Measurements from ENCODE around the gene ZNF467.

The ZNF467 gene

GRCh38 chr7:149785402-149785801 lies 12.0 kb upstream of the ZNF467 start:
- no peak for DNase-seq

GRCh38 chr7:149784251-149784608 lies 10.8 kb upstream of the ZNF467 start:
- DNase-seq = no peak

DNA sequence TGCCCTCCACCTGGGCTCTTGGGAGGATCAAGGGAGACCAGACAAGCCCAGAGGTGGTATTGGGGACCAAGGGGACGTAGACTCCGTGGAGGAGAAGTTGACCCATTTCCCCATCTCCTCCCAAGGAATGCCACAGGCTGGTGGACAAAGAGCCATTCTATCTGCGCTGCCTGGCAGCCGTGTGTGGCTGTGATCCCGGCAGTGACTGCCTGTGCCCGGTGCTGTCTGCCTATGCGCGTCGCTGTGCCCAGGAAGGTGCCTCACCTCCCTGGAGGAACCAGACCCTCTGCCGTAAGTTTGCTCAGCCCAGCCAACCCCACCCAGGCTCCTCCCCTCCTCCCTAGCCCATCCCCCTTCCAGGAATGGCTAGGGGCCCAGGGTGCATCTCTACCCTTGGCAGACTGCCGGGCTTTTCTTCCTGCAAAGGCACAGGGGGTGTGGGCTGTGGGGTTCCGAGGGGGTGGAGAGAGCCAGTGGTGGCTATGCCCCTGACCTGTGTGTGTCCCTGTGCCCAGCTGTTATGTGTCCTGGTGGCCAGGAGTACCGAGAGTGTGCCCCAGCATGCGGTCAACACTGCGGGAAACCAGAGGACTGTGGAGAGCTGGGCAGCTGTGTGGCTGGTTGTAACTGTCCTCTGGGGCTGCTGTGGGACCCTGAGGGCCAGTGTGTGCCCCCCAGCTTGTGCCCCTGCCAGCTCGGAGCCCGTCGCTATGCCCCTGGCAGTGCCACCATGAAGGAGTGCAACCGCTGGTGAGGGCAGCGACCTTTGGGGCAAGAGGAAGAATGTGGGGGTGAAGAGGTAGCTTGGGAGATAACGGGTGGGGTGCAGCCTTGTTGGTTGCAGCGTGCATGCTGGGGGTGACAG lies 10.2 kb upstream of the ZNF467 start:
- no peak for DNase-seq

DNA sequence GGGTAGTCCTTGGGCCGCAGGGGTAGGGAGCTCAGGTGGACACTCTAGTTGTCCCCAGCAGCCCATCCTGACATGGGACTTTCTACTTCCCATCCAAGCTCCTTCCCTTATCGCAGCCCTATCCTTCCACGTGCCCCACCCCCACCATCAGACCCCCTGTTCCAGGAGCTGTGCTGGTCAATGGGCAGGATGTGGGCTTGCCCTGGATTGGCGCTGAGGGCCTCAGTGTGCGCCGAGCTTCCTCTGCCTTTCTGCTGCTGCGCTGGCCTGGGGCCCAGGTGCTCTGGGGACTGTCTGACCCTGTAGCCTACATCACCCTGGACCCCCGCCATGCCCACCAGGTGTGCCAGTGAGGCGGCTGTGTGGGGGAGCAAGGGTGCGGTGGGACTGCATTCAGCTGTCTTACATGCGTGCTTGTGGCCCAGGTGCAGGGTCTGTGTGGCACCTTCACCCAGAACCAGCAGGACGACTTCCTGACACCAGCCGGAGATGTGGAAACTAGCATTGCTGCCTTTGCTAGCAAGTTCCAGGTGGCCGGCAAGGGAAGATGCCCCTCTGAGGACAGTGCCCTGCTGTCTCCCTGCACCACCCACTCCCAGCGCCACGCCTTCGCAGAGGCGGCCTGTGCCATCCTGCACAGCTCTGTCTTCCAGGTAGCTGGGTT lies 9.4 kb upstream of the ZNF467 start:
- no peak for DNase-seq

- DNase-seq = no peak
These were observed 8.5 kb upstream of the ZNF467 start for GRCh38 chr7:149781921-149782320.

DNA sequence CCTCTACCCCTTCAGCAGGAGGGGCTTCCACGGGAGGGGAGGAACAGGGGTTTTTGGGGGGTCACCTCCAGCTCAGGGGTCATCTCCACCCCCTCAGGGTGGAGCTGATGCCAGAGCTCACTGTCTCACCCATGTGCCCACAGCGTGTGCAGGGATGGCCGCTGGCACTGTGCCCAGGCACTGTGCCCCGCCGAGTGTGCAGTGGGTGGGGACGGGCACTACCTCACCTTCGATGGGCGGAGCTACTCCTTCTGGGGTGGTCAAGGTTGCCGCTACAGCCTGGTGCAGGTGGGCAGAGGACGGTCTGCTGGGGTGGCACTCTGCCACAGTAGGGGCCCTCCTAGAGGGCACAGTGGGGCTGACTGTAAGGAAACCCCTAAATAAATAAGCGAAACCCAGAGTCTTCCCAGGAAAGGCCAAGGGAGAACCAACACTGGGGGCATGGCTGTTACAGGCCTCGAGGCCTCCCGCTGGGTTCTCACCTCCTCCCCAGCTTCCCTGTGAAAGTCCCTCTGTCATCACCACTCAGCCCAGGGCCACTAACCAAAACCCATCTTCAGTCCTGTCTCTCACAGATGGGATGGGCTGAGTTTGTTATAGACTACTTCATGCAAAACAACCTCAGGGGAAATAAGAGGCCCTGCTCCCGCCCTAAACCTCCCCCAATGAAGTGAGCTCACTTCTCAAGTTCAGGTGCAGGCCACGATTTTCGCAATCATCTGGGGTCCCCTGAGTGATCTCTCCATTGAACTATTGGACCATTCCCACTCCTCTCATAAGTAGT lies 7.4 kb upstream of the ZNF467 start:
- no peak for DNase-seq

DNA sequence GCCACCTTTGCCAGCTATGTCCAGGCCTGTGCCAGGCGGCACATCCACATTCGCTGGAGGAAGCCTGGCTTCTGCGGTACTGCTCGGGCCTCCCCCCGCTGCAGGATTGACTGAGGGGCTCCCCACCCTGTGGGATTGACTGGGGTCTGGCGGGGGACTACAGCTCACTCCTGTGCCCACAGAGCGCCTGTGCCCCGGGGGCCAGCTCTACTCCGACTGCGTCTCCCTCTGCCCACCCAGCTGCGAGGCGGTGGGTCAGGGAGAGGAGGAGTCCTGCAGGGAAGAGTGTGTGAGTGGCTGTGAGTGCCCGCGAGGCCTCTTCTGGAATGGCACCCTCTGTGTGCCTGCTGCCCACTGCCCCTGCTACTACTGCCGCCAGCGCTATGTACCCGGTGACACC lies 6.7 kb upstream of the ZNF467 start:
- DNase-seq = no peak

DNA sequence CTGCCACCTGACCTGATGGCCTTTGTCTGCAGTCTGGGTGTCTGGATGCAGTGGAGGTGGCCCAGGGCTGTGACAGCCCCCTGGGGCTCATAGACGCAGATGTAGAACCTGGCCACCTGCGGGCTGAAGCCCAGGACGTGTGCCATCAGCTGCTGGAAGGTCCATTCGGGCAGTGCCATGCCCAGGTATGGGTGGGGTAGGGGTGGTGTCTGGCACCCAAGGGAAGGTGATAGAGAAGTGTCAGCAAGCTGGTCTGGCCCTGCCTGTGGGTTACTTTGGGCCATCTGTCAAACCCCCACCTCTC lies 6.1 kb upstream of the ZNF467 start:
- no peak for DNase-seq

GRCh38 chr7:149778696-149779501 lies 5.5 kb upstream of the ZNF467 start:
- DNase-seq = no peak

DNA sequence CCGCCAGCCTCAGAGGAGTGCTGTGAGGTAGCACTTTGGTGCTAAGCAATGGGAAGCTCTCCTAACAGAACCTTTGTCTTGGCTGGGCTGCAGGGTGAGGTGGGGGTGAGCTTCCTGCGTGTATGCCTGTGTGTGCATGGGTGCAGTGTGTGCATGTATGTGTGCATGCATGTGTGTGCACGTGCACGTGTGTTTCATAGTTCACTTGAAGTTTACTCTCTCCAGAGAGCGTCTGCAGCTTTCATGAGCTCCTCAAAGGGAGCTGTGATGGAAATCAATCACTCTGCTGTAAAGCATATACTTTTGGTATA lies 4.9 kb upstream of the ZNF467 start:
- DNase-seq = no peak

DNA sequence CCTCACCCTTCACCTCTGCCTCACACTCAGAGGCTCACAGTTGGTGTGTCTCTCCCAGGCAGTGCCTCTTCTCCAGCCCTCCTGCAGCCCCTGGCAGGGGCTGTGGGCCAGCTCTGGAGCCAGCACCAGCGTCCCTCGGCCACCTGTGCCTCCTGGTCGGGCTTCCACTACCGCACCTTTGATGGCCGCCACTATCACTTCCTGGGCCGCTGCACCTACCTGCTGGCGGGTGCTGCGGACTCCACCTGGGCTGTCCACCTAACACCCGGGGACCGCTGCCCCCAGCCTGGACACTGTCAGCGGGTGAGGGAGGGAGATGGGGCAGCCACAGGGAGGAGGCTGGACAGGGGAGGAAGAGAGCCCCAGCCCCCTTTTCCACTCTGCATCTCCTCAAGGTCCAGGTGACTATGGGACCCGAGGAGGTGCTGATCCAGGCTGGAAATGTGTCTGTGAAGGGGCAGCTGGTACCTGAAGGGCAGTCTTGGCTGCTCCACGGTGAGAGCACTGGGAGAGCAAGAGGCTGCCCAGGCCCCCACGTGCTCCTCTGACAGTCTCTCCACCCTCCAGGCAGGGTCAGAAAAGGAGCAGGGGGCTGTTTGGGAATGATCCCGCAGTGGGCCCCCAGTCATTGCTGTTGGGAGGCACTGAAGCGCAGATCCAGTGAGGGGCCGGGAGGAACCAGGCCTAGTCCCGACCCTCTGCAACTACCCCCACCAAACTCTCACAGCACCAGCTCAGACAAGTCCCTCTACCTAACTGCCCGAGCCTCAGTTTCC lies 4.4 kb upstream of the ZNF467 start:
- DNase-seq = no peak

DNA sequence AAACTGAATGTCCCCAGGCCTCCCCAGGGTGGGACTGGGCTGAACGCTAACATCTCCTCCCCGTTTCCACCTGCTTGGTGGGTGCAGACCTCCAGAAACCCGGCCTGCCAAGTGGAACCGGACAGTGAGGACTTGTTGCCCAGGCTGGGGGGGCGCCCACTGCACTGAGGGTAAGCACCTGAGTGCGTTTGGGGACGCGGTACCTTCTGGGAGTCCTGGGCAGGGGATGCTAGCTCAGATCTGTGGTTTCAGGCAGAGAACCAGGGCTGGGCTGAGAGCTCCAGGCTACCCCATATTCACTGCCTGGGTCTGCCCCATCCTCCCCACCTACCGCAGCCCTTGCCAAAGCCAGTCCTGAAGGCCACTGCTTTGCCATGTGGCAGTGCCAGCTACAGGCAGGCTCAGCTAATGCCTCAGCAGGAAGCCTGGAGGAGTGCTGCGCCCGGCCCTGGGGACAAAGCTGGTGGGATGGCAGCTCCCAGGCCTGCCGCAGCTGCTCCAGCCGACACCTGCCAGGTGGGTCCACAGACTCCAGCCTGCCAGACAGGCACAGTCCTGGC lies 3.5 kb upstream of the ZNF467 start:
- no peak for DNase-seq

- DNase-seq = no peak
These were observed 2.9 kb upstream of the ZNF467 start for GRCh38 chr7:149776289-149776688.

DNA sequence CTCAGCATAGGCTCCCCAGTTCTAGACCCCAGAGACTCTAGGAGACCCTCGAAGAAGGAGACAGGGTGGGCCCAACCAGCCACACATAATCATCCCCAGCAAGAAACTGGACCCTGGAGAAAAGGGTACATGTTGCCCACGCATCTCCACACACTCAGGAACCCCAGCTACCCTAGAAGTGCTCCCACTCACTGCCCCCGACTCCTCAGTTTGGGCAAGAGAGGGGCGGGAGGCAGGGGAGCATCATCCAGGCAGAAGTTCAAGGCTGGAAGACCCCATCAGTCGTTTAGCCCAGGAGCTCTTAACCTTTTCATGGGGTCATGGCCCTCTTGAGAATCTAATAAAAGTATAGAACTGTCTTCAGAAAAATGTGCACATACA lies 1.8 kb upstream of the ZNF467 start:
- DNase-seq = no peak

GRCh38 chr7:149774237-149775175 lies 1.1 kb upstream of the ZNF467 start:
- DNase-seq = no peak

DNA sequence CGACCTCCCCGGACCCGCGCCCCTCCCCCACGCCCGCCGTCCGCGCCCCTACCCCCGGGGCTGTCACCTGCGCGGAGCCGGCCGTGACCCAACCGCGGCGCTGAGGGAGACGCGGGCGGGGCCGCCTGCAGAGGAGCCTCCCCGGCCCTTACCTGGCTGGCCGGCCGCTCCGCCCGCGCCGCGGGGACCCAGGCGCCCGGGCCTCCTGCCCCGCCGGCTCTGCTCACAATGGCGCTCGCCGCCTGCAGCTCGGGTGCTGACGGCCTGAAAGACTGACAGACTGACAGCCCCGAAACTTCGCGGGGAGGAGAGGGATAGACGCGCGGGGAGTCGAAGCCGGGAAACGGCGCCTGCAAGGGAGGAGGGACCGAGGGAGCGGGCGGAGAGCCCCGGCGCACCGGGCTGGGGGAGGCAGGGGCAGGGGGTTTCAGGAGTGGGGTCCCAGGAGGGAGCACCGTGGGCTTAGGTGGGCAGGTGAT lies 393 bp downstream of the ZNF467 start:
- no peak for DNase-seq

DNA sequence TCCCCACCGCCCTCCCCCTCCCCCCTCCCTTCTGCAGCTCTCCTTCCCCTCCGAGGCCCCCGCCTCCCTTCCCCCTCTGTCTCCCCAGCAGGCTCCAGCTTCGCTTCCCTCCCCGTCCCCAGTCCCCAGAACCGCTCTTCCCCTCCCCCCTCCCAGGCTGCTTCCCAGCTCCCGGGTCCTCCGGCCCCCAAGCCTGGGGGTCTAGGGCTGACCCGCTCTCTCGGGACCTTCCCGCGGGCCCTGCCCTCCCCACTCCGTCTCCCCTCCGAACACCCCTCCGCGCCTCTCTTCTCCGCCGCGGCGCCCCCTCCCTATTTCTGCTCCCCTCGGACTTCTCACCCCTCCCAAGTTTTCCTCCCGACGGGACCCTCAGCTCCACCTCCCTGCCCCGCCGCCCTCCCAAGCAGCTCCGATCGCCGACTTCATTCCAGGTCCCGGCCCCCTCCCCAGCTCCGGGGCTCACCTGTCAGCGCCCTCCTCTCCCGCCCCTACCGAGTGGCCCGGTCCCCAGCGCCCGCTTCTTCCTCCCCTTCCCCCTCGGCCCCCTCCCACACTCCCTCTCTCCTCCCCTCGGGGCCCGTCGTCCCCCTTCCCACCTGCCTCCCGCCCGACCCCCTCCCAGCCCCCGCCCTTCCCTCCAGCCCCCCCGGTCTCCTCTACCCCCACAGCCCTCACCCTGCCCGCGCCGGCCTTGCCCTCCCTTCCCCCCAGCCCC lies 990 bp downstream of the ZNF467 start:
- no peak for DNase-seq

DNA sequence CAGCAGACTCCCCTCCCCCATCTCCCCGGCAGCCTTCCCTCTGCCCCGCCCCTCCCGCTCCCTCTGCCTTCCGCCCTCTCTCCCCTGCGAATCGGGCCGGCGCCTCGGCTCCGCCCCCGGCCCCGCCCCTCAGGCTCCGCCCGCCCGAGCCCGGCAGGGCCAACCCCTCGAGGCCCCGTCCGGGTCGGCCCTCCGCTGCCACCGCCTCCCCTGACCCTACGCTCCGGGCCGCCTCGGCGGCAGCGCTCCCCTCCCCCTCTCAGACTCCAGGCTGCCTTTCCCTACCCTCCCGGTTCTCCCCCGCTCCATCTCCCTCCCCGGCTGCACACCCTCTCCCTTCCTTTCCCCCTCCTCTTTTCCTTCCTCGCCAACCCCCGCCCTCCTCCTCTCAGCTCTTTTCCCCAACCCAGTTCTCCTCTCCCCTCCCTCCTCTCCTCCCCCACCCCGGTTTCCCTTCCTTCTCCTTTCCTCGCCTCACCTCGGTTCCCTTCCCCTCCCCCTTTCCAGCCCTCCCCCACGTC lies 1.6 kb downstream of the ZNF467 start:
- DNase-seq = peak; percentile 63 to 77

- DNase-seq = no peak
These were observed 2.4 kb downstream of the ZNF467 start for GRCh38 chr7:149770728-149771636.

Measured in NCI-H187 (cell line).